A549 (cell line): Measurements from ENCODE around the gene MRPS26. TPM values are rescaled to one million over a fixed set of nuclear protein-coding genes. Genes with fewer than 3 reads are reported as not detected.

Source experiments
- ATAC-seq, 2 experiments: fragments of 200-7000 bp in 1 of 2; fragments of >200 bp in 1 of 2; cut with Nextera tagmentation in 1 of 2; cut with Tn5 transposase in 1 of 2; 3 replicates each; pipeline versions ENCODE4 v1.8.0 to v1.9.1; 2018 to 2020; ENCODE audit warnings: mild to moderate bottlenecking in 1 of 2, moderate library complexity in 1 of 2
- CTCF ChIA-PET: fragments of 300-600 bp; sonication (Branson Sonifier 250); formaldehyde crosslinking; extraction: SDS; loops from one replicate; lab custom pipeline; 2021; ENCODE audit warnings: antibody characterized with exemption, inconsistent platforms; lab: Yijun Ruan, JAX
- POLR2A ChIA-PET: fragments of 350-600 bp; formaldehyde crosslinking; extraction: SDS; loops from one replicate; lab custom pipeline; 2021; ENCODE audit warnings: antibody characterized with exemption, inconsistent platforms; lab: Yijun Ruan, JAX
- DNase-seq, 2 experiments: peaks; one replicate each; pipeline versions ENCODE4 v3.0.0 to v3.0.0-alpha.2; 2011 to 2016; ENCODE audit warnings: low read depth in 1 of 2, low spot score in 1 of 2
- FAIRE-seq: peaks from 2 replicates; lab custom pipeline; 2011; peaks lifted over from hg19 to GRCh38; lab: Jason Lieb, UNC
- H3K27ac ChIP-seq, 2 experiments: fragments of >200 bp; sonication (Bioruptor Twin); formaldehyde crosslinking; 3 replicates each; pipeline ENCODE4 v1.5.1; 2016 to 2017
- H3K4me1 ChIP-seq: fragments of >200 bp; sonication (Bioruptor Twin); formaldehyde crosslinking; 3 replicates; pipeline ENCODE4 v1.6.1; 2016
- H3K4me2 ChIP-seq: fragments of >200 bp; sonication (Bioruptor Twin); formaldehyde crosslinking; 3 replicates; pipeline ENCODE4 v1.6.1; 2016
- H3K4me3 ChIP-seq: fragments of >200 bp; sonication (Bioruptor Twin); formaldehyde crosslinking; 3 replicates; pipeline ENCODE4 v1.5.1; 2016
- H3K9me3 ChIP-seq: fragments of >200 bp; sonication (Bioruptor Twin); formaldehyde crosslinking; 3 replicates; pipeline ENCODE4 v1.6.1; 2016
- CBX8 ChIP-seq: fragments of 200-600 bp; sonication (generic); IDR thresholded peaks from 2 replicates; pipeline ENCODE4 v1.6.1; 2016
- CHD2 ChIP-seq: fragments of 150-350 bp; IDR thresholded peaks from 2 replicates; pipeline ENCODE4 v1.6.1; 2014; ENCODE audit warnings: low read length; ENCODE audit not compliant: partially characterized antibody
- EHF ChIP-seq: fragments of 250-450 bp; sonication (Bioruptor Pico); IDR thresholded peaks from 2 replicates; pipeline ENCODE4 v1.5.0; 2020; ENCODE audit warnings: mild to moderate bottlenecking
- ESRRA ChIP-seq: fragments of 150-350 bp; IDR thresholded peaks from 2 replicates; pipeline ENCODE4 v1.6.1; 2014; ENCODE audit warnings: mild to moderate bottlenecking, low read length, borderline replicate concordance
- FOXS1 ChIP-seq: fragments of 250-450 bp; sonication (Bioruptor Pico); IDR thresholded peaks from 2 replicates; pipeline ENCODE4 v1.5.0; 2020; ENCODE audit warnings: mild to moderate bottlenecking, moderate library complexity
- HEYL ChIP-seq: fragments of 250-450 bp; sonication (Bioruptor Pico); IDR thresholded peaks from 2 replicates; pipeline ENCODE4 v1.8.0; 2021; ENCODE audit warnings: mild to moderate bottlenecking, moderate library complexity
- HOXB5 ChIP-seq: fragments of 250-450 bp; sonication (Bioruptor Pico); IDR thresholded peaks from 2 replicates; pipeline ENCODE4 v1.5.0; 2020; ENCODE audit warnings: mild to moderate bottlenecking, moderate library complexity
- JUN ChIP-seq, 2 experiments: fragments of >200 bp; sonication (Bioruptor Twin); formaldehyde crosslinking; IDR thresholded peaks; 2 replicates in 1 of 2; 3 replicates in 1 of 2; pipeline ENCODE4 v1.6.1; 2016 to 2017
- JUNB ChIP-seq: fragments of >200 bp; sonication (Bioruptor Twin); formaldehyde crosslinking; IDR thresholded peaks from 2 replicates; pipeline ENCODE4 v1.6.1; 2016
- MAFK ChIP-seq: fragments of 450-650 bp; IDR thresholded peaks from 2 replicates; pipeline ENCODE4 v1.6.1; 2014; ENCODE audit not compliant: partially characterized antibody
- NPAS2 ChIP-seq: fragments of 250-450 bp; sonication (Bioruptor Pico); IDR thresholded peaks from 2 replicates; pipeline ENCODE4 v1.8.0; 2022; ENCODE audit warnings: mild to moderate bottlenecking, moderate library complexity, borderline replicate concordance
- NR3C1 ChIP-seq: fragments of >200 bp; sonication (Bioruptor Twin); formaldehyde crosslinking; IDR thresholded peaks from 3 replicates; pipeline ENCODE4 v1.6.1; 2017
- PHF8 ChIP-seq: fragments of 200-600 bp; sonication (generic); IDR thresholded peaks from 2 replicates; pipeline ENCODE4 v1.6.1; 2016; ENCODE audit warnings: low read depth, mild to moderate bottlenecking, antibody characterized with exemption, moderate library complexity, borderline replicate concordance
- POLR2A ChIP-seq: IDR thresholded peaks from 2 replicates; pipeline ENCODE4 v1.6.1; 2012; ENCODE audit warnings: mild to moderate bottlenecking, low read length
- RNF2 ChIP-seq: fragments of 200-600 bp; sonication (generic); IDR thresholded peaks from 2 replicates; pipeline ENCODE4 v1.6.1; 2016; ENCODE audit warnings: low read depth, mild to moderate bottlenecking, antibody characterized with exemption, moderate library complexity, borderline replicate concordance
- TFCP2L1 ChIP-seq: fragments of 250-450 bp; sonication (Bioruptor Pico); IDR thresholded peaks from 2 replicates; pipeline ENCODE4 v1.5.0; 2021; ENCODE audit warnings: mild to moderate bottlenecking
- ZC3H11A ChIP-seq: fragments of 450-650 bp; IDR thresholded peaks from 2 replicates; pipeline ENCODE4 v1.6.1; 2014; ENCODE audit warnings: antibody characterized with exemption, mild to moderate bottlenecking
- WGBS: methylation state at CpG from one replicate; pipeline ENCODE4 v1.1.6; 2017; ENCODE audit errors: missing lambda C conversion rate; 5-methylcytosine and 5-hydroxymethylcytosine counted together
- polyA plus RNA-seq, 4 experiments: library from polyadenylated mRNA; depleted of rRNA in 3 of 4; stranded (reverse); fragments of >200 nt; fragmentation: RNase III in 1 of 4; extraction: RNeasy Plus Mini Kit Qiagen cat#74134 plus additional on column Dnase treatment in 1 of 4; gene quantifications; 2 replicates in 3 of 4; 3 replicates in 1 of 4; pipeline ENCODE4 v1.2.3, GENCODE V29; 2011 to 2017
- TF ChIP-seq, protein P1 (sequence below): fragments of 450-650 bp; IDR thresholded peaks from 2 replicates; pipeline ENCODE4 v1.6.1; 2014; ENCODE audit warnings: antibody characterized with exemption
- TF ChIP-seq, protein P2 (sequence below): fragments of 250-450 bp; sonication (Bioruptor Pico); IDR thresholded peaks from 2 replicates; pipeline ENCODE4 v1.5.0; 2020; ENCODE audit warnings: low read depth, mild to moderate bottlenecking, moderate library complexity
- TF ChIP-seq, protein P3 (sequence below): IDR thresholded peaks from 2 replicates; pipeline ENCODE4 v1.6.1; 2012; ENCODE audit warnings: low read depth, borderline replicate concordance
- TF ChIP-seq, protein P4 (sequence below): IDR thresholded peaks from 2 replicates; pipeline ENCODE4 v1.6.1; 2012
- TF ChIP-seq, protein P5 (sequence below): fragments of 200-600 bp; sonication (generic); IDR thresholded peaks from 2 replicates; pipeline ENCODE4 v1.6.1; 2016; ENCODE audit warnings: antibody characterized with exemption, mild to moderate bottlenecking, moderate library complexity
- TF ChIP-seq, protein P6 (sequence below): fragments of 250-450 bp; sonication (Bioruptor Pico); IDR thresholded peaks from 2 replicates; pipeline ENCODE4 v1.5.0; 2021; ENCODE audit warnings: mild to moderate bottlenecking, moderate library complexity, borderline replicate concordance
- TF ChIP-seq, protein P7 (sequence below): fragments of >200 bp; sonication (Bioruptor Twin); formaldehyde crosslinking; IDR thresholded peaks from 3 replicates; pipeline ENCODE4 v1.5.1; 2016

Gene MRPS26
- polyA plus RNA-seq, 2 of the 4 experiments (the other 2 are of a cell fraction): 69.4 to 111 TPM

DNA sequence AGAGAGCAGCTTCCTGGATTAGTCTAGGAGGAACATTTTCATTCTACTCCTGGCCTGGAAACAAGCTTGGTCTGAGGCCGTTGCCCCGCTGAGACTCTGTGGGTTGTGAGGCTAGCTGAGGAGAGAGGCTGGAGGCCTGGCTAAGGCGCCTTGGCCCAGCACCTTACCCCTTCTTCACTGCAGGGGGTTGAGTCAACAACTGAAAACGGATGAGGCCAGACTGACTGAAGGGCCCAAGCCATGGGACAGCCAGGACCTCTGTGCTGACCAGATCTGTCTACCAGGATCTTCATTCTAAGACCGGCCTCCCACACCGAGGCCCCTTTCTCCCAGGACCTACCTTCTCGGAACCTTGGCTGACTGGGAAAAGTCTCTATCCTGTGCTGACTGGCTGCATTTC, 42.2 kb downstream of the MRPS26 start:
- ATAC-seq (peak in 1 of 2 experiments; percentile 16; a peak in 2 of 6 replicates), DNase-seq (no peak), FAIRE-seq (no peak)
- Histone ChIP-seq H3K4me2 (no peak overlapping the region), H3K4me3 (no peak overlapping the region), H3K27ac (no peak overlapping the region), H3K9me3 (no peaks in the 10 kb centered on the region)
- CTCF ChIA-PET: interaction anchor here (0.6 to 4.1 kb wide), 8 partner anchors 9 to 35 kb away, joined by 3 to 16 read pairs (median 4); no protein-coding TSS in a partner anchor
- 73% methylated on average over 7 of the region's 7 CpGs for WGBS
- POLR2A ChIA-PET: no interaction called here
- TF ChIP-seq NPAS2 (CRISPR knock-in tag) (no peak), HOXB5 (CRISPR knock-in tag) (no peak), RNF2 (no peak), CHD2 (no peak), POLR2A (no peak), PHF8 (no peak), MAFK (no peak), FOXS1 (CRISPR knock-in tag) (no peak), JUNB (no peak), NR3C1 (no peak), EHF (CRISPR knock-in tag) (no peak)
- TF ChIP-seq, protein P1, sequence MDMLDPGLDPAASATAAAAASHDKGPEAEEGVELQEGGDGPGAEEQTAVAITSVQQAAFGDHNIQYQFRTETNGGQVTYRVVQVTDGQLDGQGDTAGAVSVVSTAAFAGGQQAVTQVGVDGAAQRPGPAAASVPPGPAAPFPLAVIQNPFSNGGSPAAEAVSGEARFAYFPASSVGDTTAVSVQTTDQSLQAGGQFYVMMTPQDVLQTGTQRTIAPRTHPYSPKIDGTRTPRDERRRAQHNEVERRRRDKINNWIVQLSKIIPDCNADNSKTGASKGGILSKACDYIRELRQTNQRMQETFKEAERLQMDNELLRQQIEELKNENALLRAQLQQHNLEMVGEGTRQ: no peak
- TF ChIP-seq, protein P2, sequence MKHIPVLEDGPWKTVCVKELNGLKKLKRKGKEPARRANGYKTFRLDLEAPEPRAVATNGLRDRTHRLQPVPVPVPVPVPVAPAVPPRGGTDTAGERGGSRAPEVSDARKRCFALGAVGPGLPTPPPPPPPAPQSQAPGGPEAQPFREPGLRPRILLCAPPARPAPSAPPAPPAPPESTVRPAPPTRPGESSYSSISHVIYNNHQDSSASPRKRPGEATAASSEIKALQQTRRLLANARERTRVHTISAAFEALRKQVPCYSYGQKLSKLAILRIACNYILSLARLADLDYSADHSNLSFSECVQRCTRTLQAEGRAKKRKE (CRISPR knock-in tag): no peak
- TF ChIP-seq, protein P3, sequence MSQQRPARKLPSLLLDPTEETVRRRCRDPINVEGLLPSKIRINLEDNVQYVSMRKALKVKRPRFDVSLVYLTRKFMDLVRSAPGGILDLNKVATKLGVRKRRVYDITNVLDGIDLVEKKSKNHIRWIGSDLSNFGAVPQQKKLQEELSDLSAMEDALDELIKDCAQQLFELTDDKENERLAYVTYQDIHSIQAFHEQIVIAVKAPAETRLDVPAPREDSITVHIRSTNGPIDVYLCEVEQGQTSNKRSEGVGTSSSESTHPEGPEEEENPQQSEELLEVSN: no peak
- TF ChIP-seq, protein P4, sequence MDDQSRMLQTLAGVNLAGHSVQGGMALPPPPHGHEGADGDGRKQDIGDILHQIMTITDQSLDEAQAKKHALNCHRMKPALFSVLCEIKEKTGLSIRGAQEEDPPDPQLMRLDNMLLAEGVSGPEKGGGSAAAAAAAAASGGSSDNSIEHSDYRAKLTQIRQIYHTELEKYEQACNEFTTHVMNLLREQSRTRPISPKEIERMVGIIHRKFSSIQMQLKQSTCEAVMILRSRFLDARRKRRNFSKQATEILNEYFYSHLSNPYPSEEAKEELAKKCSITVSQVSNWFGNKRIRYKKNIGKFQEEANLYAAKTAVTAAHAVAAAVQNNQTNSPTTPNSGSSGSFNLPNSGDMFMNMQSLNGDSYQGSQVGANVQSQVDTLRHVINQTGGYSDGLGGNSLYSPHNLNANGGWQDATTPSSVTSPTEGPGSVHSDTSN: no peak
- TF ChIP-seq, all 56 proteins: peak for 0
- H3K4me1 ChIP-seq: peaks cover 1% of the 10 kb centered on the region; the same call in 1 of the 3 replicates

DNA sequence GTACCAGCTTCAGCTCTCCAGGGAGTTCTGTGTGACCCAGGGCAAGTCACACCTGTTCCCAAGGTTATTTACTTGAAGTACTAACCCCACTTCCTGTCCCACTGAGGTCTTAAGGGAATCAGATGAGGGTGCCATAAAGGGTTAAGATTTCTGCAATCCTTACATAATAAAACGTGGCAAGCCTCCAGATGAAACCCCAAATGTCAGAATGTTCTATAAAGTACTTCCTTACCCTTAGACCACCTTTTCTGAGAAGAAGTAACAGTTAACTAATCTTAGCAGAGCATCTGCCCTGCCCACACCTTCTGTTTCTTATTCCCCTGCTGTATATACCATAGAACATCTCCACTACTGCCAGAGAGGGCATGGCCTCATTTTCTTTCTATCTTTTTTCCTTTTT, 44.7 kb downstream of the MRPS26 start:
- no peak for FAIRE-seq
- Histone ChIP-seq H3K4me1 (no peaks in the 10 kb centered on the region), H3K4me2 (no peak overlapping the region)
- TF ChIP-seq, protein P5, sequence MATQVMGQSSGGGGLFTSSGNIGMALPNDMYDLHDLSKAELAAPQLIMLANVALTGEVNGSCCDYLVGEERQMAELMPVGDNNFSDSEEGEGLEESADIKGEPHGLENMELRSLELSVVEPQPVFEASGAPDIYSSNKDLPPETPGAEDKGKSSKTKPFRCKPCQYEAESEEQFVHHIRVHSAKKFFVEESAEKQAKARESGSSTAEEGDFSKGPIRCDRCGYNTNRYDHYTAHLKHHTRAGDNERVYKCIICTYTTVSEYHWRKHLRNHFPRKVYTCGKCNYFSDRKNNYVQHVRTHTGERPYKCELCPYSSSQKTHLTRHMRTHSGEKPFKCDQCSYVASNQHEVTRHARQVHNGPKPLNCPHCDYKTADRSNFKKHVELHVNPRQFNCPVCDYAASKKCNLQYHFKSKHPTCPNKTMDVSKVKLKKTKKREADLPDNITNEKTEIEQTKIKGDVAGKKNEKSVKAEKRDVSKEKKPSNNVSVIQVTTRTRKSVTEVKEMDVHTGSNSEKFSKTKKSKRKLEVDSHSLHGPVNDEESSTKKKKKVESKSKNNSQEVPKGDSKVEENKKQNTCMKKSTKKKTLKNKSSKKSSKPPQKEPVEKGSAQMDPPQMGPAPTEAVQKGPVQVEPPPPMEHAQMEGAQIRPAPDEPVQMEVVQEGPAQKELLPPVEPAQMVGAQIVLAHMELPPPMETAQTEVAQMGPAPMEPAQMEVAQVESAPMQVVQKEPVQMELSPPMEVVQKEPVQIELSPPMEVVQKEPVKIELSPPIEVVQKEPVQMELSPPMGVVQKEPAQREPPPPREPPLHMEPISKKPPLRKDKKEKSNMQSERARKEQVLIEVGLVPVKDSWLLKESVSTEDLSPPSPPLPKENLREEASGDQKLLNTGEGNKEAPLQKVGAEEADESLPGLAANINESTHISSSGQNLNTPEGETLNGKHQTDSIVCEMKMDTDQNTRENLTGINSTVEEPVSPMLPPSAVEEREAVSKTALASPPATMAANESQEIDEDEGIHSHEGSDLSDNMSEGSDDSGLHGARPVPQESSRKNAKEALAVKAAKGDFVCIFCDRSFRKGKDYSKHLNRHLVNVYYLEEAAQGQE: no peak
- TF ChIP-seq TFCP2L1 (no peak), ZC3H11A (no peak), EHF (CRISPR knock-in tag) (no peak), ESRRA (no peak), JUNB (no peak), CBX8 (no peak), HEYL (no peak), JUN (IDR thresholded peaks at IDR 0.05) (no peak)
- TF ChIP-seq, protein P6, sequence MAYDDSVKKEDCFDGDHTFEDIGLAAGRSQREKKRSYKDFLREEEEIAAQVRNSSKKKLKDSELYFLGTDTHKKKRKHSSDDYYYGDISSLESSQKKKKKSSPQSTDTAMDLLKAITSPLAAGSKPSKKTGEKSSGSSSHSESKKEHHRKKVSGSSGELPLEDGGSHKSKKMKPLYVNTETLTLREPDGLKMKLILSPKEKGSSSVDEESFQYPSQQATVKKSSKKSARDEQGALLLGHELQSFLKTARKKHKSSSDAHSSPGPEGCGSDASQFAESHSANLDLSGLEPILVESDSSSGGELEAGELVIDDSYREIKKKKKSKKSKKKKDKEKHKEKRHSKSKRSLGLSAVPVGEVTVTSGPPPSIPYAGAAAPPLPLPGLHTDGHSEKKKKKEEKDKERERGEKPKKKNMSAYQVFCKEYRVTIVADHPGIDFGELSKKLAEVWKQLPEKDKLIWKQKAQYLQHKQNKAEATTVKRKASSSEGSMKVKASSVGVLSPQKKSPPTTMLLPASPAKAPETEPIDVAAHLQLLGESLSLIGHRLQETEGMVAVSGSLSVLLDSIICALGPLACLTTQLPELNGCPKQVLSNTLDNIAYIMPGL (CRISPR knock-in tag): no peak
- TF ChIP-seq, protein P7, sequence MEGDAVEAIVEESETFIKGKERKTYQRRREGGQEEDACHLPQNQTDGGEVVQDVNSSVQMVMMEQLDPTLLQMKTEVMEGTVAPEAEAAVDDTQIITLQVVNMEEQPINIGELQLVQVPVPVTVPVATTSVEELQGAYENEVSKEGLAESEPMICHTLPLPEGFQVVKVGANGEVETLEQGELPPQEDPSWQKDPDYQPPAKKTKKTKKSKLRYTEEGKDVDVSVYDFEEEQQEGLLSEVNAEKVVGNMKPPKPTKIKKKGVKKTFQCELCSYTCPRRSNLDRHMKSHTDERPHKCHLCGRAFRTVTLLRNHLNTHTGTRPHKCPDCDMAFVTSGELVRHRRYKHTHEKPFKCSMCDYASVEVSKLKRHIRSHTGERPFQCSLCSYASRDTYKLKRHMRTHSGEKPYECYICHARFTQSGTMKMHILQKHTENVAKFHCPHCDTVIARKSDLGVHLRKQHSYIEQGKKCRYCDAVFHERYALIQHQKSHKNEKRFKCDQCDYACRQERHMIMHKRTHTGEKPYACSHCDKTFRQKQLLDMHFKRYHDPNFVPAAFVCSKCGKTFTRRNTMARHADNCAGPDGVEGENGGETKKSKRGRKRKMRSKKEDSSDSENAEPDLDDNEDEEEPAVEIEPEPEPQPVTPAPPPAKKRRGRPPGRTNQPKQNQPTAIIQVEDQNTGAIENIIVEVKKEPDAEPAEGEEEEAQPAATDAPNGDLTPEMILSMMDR: no peak
- TF ChIP-seq, protein P2 (CRISPR knock-in tag): no peak
- TF ChIP-seq, all 56 proteins: peak for 0
- WGBS: 5% methylated on average over 1 of the region's 1 CpG
- no peak for ATAC-seq
- ChIA-PET CTCF (interaction anchor here (0.6 to 1.5 kb wide), 5 partner anchors 18 to 152 kb away, joined by 3 to 4 read pairs (median 3); no protein-coding TSS in a partner anchor), POLR2A (no interaction called here)
- Histone ChIP-seq H3K4me3 (no peak overlapping the region), H3K9me3 (no peaks in the 10 kb centered on the region), H3K27ac (no peak overlapping the region)
- no peak for DNase-seq
